Testis (tissue), 3 donors: ENCODE measurements around the gene HMCN1. TPM values are rescaled to one million over a fixed set of nuclear protein-coding genes. Genes with fewer than 3 reads are reported as not detected.

Experiments used
- DNase-seq: peaks from one replicate; pipeline ENCODE4 v3.0.0-alpha.2; 2019
- H3K27ac ChIP-seq, 2 donors: fragments of 200-600 bp; sonication (generic); one replicate each; pipeline ENCODE4 v1.5.1; 2019
- H3K27me3 ChIP-seq: fragments of 200-600 bp; sonication (generic); one replicate; pipeline ENCODE4 v1.5.1; 2019
- H3K36me3 ChIP-seq: fragments of 200-600 bp; sonication (generic); one replicate; pipeline ENCODE4 v1.5.1; 2017; ENCODE audit warnings: low read depth; ENCODE audit errors: missing control alignments
- H3K4me1 ChIP-seq: fragments of 200-600 bp; sonication (generic); one replicate; pipeline ENCODE4 v1.5.1; 2019
- H3K4me3 ChIP-seq, 2 donors: fragments of 200-600 bp; sonication (generic); one replicate each; pipeline ENCODE4 v1.5.1; 2017 to 2019
- H3K9me3 ChIP-seq: fragments of 200-600 bp; sonication (generic); one replicate; pipeline ENCODE4 v1.5.1; 2017
- CTCF ChIP-seq, 3 experiments: fragments of 450-650 bp in 2 of 3; fragments of 200-600 bp in 1 of 3; sonication (generic) in 1 of 3; IDR thresholded peaks; one replicate each; pipeline ENCODE4 v1.5.1; 2016 to 2019; ENCODE audit warnings: antibody characterized with exemption in 3 of 3, mild to moderate bottlenecking in 2 of 3, moderate library complexity in 1 of 3
- POLR2A ChIP-seq: fragments of 450-650 bp; IDR thresholded peaks from one replicate; pipeline ENCODE4 v1.6.1; 2017; ENCODE audit warnings: antibody characterized with exemption, mild to moderate bottlenecking, moderate library complexity
- WGBS, 2 donors: methylation state at CpG; one replicate each; pipeline ENCODE4 v1.1.5; 2018; 5-methylcytosine and 5-hydroxymethylcytosine counted together
- intact Hi-C: fragments of 100-400 bp; cut with DNase I; formaldehyde crosslinking; loops from one replicate; pipeline ENCODE4 v1.15.1; 2023; ENCODE audit warnings: low total_unique reads
- polyA plus RNA-seq: library from polyadenylated mRNA; stranded (reverse); fragments of 350-450 nt; fragmentation: Illumina TruSeq; extraction: RNeasy Lipid Tissue Mini Kit (QIAGEN cat#74804); gene quantifications from one replicate; pipeline ENCODE4 v1.2.3, GENCODE V29; 2014; ENCODE audit warnings: low read depth, low replicate concordance; ENCODE audit not compliant: insufficient read depth
- total RNA-seq, 2 donors: library from RNA; depleted of rRNA; stranded (reverse); fragments of >200 nt; gene quantifications; one replicate each; pipeline ENCODE4 v1.2.3, GENCODE V29; 2016

HMCN1 gene
- total and polyA plus RNA-seq, 3 donors from 2014 or later, result 5.2 to 6.2 (median 5.7) TPM

GRCh38 chr1:185911978-185912377 is 177.8 kb downstream of the HMCN1 start:
- WGBS, 2 donors, result 89 to 92% methylated on average over 4 of the region's 4 CpGs
- no peak overlapping the region for H3K4me3 ChIP-seq
- no peaks in the 10 kb centered on the region for H3K4me1 ChIP-seq
- H3K9me3 ChIP-seq, result no peaks in the 10 kb centered on the region
- intact Hi-C loops, result no loop called here
- H3K36me3 ChIP-seq, result no peaks in the 10 kb centered on the region
- DNase-seq, result no peak
- TF ChIP-seq CTCF (IDR thresholded peaks at IDR 0.05), result no peak
- TF ChIP-seq POLR2A, result no peak
- no peak overlapping the region for H3K27ac ChIP-seq
- no peaks in the 10 kb centered on the region for H3K27me3 ChIP-seq

DNA sequence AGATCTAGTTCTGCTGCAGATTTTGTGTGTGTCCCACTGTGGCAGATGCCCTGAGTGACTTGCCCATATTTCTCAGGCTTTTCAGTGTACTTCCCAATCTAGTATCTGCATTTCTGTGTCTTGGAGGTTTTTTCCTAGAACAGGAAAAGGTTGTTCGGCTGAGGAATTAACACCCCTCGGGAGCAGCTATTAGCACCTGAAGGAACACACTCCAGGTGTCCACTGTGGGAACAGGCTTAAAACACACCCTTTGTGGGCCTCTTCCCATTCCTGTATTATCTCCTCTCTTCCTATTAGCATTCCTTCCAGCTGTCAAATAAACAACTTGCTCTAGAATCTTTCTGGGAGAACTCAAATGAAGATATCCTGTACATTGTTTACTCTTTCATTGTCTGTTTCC is 178.3 kb downstream of the HMCN1 start:
- TF ChIP-seq CTCF (IDR thresholded peaks at IDR 0.05), result no peak
- no peak for TF ChIP-seq POLR2A
- Histone ChIP-seq H3K27me3 (no peaks in the 10 kb centered on the region), H3K27ac (no peak overlapping the region), H3K9me3 (no peaks in the 10 kb centered on the region), H3K36me3 (no peaks in the 10 kb centered on the region), H3K4me1 (no peaks in the 10 kb centered on the region), H3K4me3 (no peak overlapping the region)
- no peak for DNase-seq
- intact Hi-C loops, result no loop called here
- WGBS, 2 donors, result 57 to 58% methylated on average over 2 of the region's 2 CpGs

DNA sequence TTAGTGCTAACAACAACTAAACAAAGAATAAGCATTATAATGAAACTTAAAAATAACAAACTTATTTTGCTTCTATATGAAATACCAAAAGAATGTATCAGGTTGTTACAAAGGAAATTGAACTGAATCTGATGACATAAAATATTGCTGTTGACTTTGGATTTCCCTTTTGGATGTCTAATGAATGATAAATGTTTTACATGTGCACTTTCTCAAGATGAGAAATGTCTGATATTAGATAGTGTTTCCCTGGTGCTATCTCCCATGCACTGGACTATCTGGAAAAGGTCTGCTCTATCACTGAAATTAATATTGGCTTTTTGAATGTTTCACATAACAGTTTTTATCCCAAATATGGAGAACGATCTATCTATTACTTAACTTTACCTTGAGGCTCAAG is 179.9 kb downstream of the HMCN1 start:
- no peaks in the 10 kb centered on the region for H3K4me1 ChIP-seq
- no peak overlapping the region for H3K27ac ChIP-seq
- no peaks in the 10 kb centered on the region for H3K27me3 ChIP-seq
- 85 to 91% methylated on average over 1 of the region's 1 CpG for WGBS, 2 donors
- DNase-seq, result no peak
- no peaks in the 10 kb centered on the region for H3K9me3 ChIP-seq
- H3K36me3 ChIP-seq, result no peaks in the 10 kb centered on the region
- no peak for TF ChIP-seq CTCF (IDR thresholded peaks at IDR 0.05)
- TF ChIP-seq POLR2A, result no peak
- intact Hi-C loops, result no loop called here
- no peak overlapping the region for H3K4me3 ChIP-seq

- no peaks in the 10 kb centered on the region for H3K27me3 ChIP-seq
- TF ChIP-seq CTCF (IDR thresholded peaks at IDR 0.05) (no peak), POLR2A (no peak)
- no peak for DNase-seq
- H3K4me1 ChIP-seq, result no peaks in the 10 kb centered on the region
- H3K4me3 ChIP-seq, result no peak overlapping the region
- no peaks in the 10 kb centered on the region for H3K36me3 ChIP-seq
- no peaks in the 10 kb centered on the region for H3K9me3 ChIP-seq
- intact Hi-C loops, result no loop called here
- H3K27ac ChIP-seq, result no peak overlapping the region
These were observed 182.7 kb downstream of the HMCN1 start for GRCh38 chr1:185916861-185917260.

GRCh38 chr1:185917646-185918045 is 183.5 kb downstream of the HMCN1 start:
- no peak for DNase-seq
- 78 to 84% methylated on average over 3 of the region's 3 CpGs for WGBS, 2 donors

More at GRCh38 chr1:185917646-185918045, 183.5 kb downstream of the HMCN1 start:
- Histone ChIP-seq H3K27me3 (no peaks in the 10 kb centered on the region), H3K4me1 (no peaks in the 10 kb centered on the region), H3K27ac (no peak overlapping the region), H3K4me3 (no peak overlapping the region), H3K36me3 (no peaks in the 10 kb centered on the region), H3K9me3 (no peaks in the 10 kb centered on the region)
- TF ChIP-seq POLR2A (no peak), CTCF (IDR thresholded peaks at IDR 0.05) (no peak)
- intact Hi-C loops, result no loop called here
